DND-41 (cell line): Measurements from ENCODE around the gene KCNRG.
"Not testable (repeated sequence)": the region's sequence is repeated elsewhere in the genome, so short reads cannot be mapped to it uniquely, and the experiment has no call there.

Experiments used
- EZH2 ChIP-seq: IDR thresholded peaks from 3 replicates; pipeline ENCODE4 v1.6.1; 2012; ENCODE audit warnings: borderline replicate concordance, low read depth, mild to moderate bottlenecking, moderate library complexity, low read length, inconsistent platforms; ENCODE audit not compliant: severe bottlenecking
- TF ChIP-seq, protein P1 (sequence below): IDR thresholded peaks from 2 replicates; pipeline ENCODE4 v1.5.1; 2012; ENCODE audit warnings: borderline replicate concordance, low read length, moderate library complexity, mild to moderate bottlenecking; ENCODE audit not compliant: poor library complexity, severe bottlenecking; ENCODE audit errors: extremely low read depth

DNA sequence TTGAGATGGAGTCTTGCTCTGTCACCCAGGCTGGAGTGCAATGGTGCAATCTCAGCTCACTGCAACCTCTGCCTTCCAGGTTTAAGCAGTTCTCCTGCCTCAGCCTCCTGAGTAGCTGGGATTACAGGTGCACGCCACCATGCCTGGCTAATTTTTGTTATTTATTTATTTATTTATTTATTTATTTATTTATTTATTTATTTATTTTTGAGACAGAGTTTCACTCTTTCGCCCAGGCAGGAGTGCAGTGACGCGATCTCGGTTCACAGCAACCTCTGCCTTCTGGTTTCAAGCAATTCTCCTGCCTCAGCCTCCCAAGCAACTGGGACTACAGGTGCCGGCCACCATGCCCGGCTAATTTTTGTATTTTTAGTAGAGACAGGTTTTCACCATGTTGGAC, 47.1 kb downstream of the KCNRG start:
- TF ChIP-seq, protein P1, sequence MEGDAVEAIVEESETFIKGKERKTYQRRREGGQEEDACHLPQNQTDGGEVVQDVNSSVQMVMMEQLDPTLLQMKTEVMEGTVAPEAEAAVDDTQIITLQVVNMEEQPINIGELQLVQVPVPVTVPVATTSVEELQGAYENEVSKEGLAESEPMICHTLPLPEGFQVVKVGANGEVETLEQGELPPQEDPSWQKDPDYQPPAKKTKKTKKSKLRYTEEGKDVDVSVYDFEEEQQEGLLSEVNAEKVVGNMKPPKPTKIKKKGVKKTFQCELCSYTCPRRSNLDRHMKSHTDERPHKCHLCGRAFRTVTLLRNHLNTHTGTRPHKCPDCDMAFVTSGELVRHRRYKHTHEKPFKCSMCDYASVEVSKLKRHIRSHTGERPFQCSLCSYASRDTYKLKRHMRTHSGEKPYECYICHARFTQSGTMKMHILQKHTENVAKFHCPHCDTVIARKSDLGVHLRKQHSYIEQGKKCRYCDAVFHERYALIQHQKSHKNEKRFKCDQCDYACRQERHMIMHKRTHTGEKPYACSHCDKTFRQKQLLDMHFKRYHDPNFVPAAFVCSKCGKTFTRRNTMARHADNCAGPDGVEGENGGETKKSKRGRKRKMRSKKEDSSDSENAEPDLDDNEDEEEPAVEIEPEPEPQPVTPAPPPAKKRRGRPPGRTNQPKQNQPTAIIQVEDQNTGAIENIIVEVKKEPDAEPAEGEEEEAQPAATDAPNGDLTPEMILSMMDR: not testable (repeated sequence)
- not testable (repeated sequence) for TF ChIP-seq EZH2
